Prostate gland (tissue), 2 donors: Measurements from ENCODE around the gene CTIF.
"Not testable (repeated sequence)": the region's sequence is repeated elsewhere in the genome, so short reads cannot be mapped to it uniquely, and the experiment has no call there.

Experiments
- CTCF ChIP-seq, 4 experiments: fragments of 200-600 bp in 2 of 4; fragments of 450-650 bp in 2 of 4; sonication (generic) in 2 of 4; IDR thresholded peaks; 1 replicate in 3 of 4; 2 replicates in 1 of 4; pipeline ENCODE4 v1.5.1; 2016 to 2019; ENCODE audit warnings: antibody characterized with exemption in 4 of 4, mild to moderate bottlenecking in 2 of 4, moderate library complexity in 2 of 4
- POLR2A ChIP-seq: fragments of 450-650 bp; IDR thresholded peaks from one replicate; pipeline ENCODE4 v1.6.1; 2016; ENCODE audit warnings: antibody characterized with exemption, mild to moderate bottlenecking
- POLR2AphosphoS5 ChIP-seq: sonication (generic); formaldehyde crosslinking; IDR thresholded peaks from one replicate; pipeline ENCODE4 v1.6.1; 2017; ENCODE audit warnings: antibody characterized with exemption

DNA sequence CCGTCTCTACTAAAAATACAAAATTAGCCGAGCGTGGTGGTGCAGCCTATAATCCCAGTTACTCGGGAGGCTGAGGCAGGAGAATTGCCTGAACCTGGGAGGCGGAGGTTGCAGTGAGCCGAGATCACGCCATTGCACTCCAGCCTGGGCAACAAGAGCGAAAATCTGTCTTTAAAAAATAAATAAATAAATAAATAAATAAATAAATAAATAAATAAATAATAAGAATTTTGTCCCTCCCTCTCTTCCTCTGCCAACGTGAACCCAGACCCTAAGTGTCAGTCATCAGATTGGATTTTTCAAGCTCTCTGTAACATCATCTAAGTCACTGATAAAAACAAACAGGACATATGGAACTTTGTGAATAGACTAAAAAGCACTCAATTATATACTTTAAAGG is 178.4 kb downstream of the CTIF start:
- not testable (repeated sequence) for TF ChIP-seq CTCF (IDR thresholded peaks at IDR 0.05); POLR2A; POLR2AphosphoS5
